GM21825 (cell line): ENCODE results near the gene ELP1.
"Not testable (repeated sequence)": the region's sequence is repeated elsewhere in the genome, so short reads cannot be mapped to it uniquely, and the experiment has no call there.

Experiments
- ATAC-seq: cut with Tn5 transposase; IDR thresholded peaks from one replicate; pipeline ENCODE4 v1.9.1; 2021; ENCODE audit warnings: mild to moderate bottlenecking, moderate library complexity; ENCODE audit not compliant: unreplicated experiment

The ELP1 gene

DNA sequence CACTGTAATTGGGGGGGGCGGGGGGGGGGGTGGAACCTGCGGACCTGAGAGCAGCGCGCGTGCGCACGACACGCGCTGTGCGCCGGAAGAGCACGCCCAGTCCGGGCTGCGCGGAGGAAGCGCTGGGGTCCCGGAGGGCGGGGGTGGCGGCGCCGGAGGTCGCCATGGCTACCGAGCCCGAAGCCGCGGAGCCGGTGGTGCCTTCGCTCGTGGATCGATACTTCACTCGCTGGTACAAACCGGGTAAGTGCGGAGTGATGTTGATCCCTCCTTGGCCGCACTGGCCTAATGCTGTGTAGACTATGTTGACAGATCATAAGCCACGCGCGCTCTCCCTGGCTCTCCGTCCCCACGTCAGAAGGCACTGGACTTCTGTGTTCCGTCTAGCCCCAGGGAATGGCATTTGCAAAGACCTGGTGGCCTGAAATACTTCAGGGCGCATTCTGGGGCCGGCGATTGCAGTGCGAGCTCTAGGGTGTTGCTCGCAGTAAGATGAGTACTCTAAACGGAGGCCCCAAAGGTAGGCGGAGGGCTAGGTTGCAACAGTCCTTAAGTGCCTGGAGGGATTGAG, 484 bp upstream of the ELP1 start, which contains the start of gene ABITRAM:
Gene ABITRAM (plus strand): TSS at position 78 of the 571 bp plus-strand sequence. CDS start 87 bp downstream, at position 165.
- peak; percentile 79 for ATAC-seq

DNA sequence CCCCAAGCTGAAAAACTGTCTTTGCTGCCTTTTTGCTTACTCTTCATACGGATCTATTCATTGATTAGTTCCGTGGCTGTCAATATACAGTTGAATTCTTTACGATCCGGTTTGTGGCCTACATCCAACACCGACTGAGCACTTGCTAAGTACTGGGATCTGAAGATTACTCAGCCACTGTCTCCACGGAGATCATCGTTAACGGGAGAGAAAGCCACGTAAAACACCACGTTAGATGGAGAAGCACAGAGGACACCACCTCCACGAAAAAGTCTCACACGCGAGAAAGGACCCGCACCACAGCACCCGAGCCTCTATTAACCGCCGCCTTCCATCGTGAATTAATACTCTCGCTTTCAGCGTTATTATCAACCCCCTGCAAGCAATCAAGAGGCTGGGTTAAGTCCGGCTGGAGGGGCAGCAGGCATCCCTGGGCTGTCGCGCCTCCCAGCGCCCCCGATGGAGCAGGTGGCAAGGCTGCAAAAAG, 650 bp downstream of the ELP1 start:
- no peak for ATAC-seq

DNA sequence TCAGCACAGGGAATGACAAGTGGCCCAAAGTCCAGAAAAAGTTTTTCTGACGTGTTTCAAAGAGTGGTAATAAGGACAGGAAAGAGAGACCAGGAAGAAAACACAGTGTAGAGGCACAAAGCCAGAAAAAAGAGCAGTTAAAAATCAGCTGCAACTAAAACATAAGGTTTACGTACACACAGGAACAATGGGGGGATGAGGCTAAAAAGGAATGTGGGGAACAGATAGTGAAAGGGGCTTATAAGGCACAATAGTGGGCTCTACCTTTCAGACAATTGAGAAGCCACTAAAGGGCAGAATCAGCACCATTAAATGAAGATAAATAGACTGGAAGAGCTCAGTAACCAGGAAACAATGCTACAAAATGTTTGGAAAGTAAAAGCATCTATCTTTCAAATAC, 5.5 kb downstream of the ELP1 start:
- no peak for ATAC-seq

DNA sequence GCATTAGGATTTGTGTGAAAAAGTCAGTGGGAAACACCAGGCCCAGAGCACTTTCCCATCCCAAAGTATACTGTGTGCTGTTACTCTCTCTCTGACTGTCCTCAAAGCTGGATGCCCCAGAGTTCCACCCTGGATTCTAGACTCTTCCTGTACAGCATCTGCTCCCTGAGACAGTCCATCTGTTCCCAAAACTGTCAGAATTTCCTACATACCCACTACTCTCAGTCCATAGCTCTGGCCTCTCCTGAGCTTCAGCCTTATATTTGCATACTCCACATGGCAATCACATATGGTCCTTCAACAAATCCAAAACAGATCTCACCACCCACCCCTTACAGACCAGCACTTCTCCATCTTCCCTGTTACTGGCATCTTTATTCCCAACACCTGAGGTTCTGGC, 9.5 kb downstream of the ELP1 start:
- no peak for ATAC-seq

DNA sequence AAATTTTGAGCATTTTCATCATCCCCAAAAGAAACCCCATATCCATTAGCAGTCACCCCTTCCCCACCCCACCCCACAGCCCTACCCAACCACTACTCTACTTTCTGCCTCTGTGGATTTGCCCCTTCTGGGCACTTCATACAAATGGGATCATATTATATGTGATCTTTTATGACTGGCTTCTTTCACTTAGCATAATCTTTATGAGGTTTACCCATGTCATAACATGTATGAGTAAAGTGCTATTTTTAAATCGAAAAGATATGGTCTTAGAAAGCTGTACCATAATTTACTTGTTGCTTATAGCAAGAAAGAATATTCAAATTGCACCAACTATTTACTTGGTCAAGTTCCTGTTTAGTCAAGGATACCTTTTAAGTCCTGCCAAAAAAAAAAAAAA, 12.7 kb downstream of the ELP1 start:
- no peak for ATAC-seq

DNA sequence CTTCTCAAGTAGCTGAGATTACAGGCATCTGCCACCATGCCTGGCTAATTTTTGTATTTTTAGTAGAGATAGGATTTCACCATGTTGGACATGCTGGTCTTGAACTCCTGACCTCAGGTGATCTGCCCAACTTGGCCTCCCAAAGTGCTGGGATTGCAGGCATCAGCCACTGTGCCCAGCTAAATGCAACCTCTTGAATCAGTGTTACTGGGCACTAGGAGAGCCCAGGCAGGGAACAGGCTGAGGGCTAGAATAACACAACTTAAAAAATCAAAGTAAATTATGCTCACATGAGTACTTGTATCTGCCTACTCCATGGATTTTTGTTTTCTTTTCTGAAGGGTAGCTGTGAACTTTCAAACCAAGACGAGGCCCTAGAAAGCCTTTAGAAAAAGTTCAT, 13.5 kb downstream of the ELP1 start:
- ATAC-seq: not testable (repeated sequence)

DNA sequence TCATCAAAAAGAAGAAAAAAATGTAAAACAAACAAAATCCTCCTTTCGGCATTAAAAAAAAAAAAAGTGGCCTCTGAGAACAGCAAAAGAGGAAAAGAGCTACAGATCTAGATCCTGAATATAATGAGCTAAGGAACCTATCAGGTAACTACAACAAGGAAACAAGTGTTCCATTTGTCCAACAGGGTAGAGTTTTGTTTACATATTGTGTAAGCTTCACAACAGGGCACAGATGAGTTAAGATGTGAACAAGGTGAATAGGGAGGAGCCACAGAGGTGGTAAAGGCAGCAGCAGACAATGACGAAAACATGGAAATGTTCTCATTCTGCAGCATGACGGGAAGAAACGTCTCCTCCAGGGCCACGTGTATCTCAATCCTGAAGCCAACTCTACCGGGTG, 14.4 kb downstream of the ELP1 start:
- ATAC-seq: no peak

DNA sequence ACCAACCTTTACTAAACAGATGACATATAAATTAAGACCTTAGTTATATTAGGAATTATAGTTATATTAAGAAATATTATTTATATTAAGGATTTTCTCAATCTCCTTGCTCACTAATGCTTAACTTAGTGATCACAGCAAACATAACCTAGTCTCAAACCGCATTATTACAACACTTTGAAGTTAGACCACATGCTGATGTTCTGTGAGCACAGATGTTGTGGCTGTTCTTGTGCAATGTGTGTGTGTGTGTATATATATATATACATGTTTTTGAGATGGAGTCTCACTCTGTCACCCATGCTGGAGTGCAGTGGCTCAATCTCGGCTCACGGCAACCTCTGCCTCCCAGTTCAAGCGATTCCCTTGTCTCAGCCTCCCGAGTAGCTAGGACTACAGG, 20.5 kb downstream of the ELP1 start:
- ATAC-seq: no peak

DNA sequence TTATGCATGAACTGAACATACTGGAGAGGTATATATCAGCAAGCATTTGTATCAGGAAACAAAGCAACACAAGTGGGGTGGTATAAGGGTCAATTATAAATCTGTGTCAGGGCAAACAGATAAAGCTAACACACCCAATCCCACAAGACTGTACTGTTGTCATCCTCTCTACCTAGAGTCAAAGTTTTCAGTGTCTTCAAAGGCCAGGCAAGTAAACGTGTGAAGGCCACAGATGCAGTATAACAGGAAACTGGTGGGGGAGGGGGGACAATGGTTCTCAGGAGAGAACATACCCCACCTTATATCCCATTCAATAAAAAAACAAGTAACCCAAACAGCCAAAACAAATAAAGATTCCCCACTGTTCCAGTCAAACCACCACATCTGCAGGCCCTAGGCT, 22.1 kb downstream of the ELP1 start:
- ATAC-seq: no peak

DNA sequence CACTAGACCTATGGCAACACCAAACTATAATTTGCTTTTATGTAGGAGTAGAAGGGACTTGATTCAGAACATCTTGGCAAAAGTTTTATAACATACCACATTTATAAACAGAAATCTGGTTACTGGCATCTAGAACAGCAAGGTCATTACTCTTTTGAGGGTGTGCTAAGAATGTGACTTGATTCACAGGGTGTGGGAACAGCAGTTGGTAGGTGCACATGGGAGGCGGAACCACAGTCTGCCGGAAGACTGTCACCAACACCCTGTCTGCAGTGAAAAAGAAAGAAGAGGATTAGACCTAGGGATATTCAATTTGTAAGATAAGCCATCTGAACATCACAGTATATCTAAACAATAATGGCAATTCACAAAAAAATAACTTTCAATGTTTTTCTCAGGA, 23.0 kb downstream of the ELP1 start:
- ATAC-seq: no peak

DNA sequence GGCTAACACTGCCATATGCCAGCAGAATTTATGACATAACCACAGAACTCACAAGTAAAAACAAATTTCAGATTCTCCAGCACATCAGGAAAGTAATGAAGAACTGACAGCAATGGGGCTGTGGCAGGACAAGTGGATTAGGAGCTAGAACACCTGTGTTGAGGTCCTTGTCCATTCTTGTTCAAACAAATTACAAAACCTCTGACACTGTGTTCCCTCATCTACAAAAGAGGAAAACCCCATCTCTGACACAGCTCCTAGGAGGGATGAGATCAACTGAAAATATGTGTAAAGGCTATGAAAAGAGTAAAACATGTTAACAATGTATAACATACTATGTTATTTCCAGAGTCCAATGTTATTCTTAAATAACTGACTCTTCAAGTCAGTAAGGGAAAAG, 23.5 kb downstream of the ELP1 start:
- ATAC-seq: no peak

DNA sequence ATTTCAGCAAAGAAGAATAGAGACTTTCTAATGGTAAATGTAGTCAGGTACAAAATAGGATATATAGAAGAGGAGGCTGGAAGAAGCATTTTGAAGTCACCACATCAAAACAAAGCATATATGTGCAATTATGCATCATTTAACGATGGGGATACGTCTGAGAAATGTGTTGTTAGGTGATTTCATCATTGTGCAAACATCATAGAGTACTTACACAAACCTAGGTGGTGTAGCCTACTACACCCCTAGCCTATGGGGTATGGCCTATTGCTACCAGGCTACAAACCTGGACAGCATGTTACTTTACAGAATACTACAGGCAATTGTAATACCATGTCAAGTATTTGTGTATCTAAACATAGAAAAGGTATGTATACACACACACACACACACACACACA, 28.4 kb downstream of the ELP1 start:
- no peak for ATAC-seq

DNA sequence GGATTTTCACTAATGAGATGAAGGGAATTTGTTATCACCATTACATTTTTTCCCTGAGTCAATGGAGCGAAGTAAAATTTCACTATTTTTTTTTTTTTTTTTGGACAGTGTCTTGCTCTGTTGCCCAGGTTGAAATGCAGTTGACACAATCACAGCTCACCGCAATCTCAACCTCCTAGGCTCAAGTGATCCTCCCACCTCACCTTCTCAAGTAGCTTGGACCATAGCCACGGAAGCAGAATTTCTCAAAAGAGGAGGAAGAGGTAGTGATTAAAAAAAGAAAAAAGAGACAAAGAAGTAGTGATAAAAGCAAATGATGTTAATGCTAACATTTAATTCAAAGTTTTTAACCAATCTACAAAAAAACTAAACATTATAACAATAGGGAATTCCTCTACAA, 29.8 kb downstream of the ELP1 start:
- no peak for ATAC-seq

DNA sequence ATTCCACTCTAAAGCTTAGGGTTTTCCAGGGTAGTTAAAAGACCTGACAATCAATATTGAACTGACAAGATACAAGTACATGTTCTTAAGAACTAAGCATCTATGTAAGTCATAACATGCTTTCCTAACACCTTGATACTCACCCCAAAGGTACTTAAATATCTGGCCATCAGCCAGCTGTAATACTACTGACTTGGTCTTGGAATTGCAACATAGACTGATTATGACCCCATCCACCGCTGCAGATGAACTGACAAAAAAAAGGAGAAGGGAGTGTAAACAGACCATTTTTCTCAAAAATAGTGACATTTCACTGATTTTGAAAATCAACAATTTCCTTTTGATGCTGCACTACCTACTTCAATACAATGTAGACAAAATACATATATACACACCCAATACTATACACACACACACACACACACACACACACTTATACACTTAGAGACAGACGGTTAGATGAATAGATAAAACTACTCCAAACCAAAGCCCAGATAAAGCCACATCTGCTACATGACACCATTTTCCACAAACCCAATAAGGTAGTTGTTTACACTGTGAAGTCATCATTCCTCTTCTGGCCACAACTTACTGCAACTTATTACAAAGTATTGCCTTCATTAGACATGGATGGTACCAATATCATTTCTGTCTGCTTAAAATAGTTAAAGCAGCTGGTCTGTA, 30.4 kb downstream of the ELP1 start:
- ATAC-seq: no peak

DNA sequence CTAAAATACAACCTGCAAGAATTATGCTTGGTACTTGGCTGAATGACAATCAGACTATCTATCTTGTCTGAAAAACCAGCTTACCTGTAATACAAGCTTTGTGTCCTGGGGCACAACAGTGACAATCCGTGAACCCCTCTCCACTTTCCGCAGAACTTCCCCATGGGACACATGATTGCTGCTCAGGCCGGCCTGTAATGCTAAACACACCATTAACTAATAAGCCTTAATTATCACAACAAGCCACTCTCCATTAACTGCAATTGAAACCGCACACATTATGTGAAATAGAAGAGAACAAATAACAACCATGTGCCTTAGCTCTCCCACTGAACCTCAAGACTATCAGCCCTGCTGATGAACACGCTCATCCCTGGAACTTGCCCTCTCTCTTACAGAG, 33.7 kb downstream of the ELP1 start:
- no peak for ATAC-seq

DNA sequence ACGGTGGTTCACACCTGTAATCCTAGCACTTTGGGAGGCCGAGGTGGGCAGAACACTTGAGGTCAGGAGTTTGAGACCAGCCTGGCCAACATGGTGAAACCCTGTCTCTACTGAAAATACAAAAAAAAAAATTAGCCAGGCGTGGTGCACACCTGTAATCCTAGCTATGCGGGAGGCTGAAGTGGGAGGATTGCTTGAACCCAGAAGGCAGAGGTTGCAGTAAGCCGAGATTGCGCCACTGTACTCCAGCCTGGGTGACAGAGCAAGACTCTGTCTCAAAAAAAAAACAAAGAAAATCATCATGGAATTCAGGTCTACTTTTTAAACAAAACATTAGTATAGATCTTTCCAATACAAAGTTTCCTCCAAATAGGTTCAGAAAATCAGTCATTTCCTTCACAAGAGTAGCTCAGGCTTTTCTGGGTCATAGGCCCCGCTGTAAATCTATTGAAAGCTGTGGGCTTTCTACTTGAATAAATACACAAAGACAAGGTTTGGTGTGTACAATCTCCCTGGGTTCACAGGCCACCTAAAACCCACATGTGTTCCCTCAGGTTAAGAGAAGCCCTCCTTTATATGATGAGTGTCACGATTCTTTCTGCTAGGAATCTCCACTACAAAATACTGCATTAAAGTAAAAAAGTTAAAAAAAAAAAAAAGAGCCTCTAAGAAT, 34.8 kb downstream of the ELP1 start:
- not testable (repeated sequence) for ATAC-seq

DNA sequence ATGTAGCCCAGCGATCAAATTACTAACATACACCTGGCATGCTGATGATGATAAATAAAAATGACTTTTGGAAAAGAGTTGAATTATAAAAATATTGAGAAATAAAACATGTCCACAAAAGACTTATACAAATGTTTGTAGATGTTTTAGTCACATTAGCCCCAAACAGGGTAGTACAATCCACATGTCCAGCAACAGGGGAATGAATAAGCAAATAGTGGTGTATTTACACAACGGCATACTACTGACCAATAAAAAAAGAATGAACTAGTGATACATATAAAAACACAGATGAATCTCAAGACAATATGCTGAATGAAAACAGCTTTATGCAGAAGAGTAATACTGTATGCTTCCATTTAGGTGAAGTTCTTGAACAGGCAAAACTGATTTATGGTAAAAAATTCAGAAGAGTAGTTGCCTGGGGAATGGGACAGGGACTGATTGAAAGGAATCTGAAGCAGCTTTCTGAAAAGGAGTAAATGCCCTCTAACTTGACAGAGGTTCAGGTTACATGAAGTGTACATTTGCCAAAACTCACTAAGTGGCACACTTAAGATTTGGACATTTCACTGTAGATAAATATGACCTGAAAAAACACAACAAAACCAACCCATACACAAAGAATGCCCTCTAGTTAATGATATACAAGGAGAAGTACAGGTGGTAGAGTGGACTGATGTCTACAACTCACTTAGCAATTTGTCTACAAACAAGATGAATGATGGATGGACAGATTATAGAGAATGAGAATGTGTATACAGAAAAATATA, 36.4 kb downstream of the ELP1 start:
- ATAC-seq: no peak

DNA sequence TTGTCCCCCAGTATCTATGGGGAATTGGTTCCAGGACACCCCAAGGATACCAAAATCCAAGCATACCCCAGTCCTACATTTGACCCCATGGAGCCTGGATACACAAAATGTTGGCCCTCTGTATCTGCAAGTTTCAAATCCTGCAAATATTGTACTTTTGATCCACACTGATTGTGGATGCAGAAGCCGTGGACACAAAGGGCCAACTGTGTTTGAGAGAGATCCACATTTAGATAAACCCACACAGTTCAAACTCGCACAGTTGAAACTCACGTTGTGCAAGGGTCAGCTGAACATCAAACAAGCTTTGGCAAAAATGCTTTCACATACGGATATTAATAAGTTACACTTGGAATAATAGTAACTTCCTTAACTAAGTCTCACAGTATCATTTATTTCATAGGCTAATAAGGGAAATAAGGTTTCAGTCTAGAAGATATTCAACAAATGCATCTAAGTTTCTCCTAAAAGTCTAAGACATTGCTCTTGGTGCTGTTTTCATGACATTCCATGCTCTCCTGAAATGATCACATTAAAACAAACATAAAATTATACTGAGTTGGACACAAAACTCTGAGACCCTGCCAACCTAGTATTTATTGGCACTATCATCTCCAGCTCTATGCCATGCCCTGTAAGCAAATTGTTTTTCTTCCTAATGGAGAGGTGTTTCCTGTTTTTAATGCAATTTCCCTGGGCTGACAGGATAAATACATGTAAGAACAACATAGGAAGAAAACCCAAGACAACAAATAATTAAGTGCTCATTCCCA, 39.5 kb downstream of the ELP1 start:
- no peak for ATAC-seq

DNA sequence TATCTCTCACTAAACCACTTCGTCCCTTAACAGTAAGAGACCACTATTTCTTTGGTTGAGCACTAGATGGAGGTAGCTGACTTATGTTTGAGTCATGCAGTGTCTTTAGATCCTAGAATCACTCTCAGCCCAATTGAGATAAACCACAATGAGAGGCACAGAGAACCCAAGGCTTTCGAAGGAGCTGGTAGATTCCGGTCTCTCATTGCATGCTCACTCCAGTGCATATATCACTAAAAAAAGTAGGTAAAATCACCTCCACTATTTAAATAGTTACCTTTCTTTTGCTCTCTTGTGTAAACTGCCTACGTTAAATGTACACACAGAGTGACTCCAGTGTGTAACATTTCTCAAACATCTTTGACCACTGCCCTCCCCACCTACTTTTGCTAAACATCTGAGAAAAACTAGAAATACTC, 44.3 kb downstream of the ELP1 start:
- no peak for ATAC-seq

DNA sequence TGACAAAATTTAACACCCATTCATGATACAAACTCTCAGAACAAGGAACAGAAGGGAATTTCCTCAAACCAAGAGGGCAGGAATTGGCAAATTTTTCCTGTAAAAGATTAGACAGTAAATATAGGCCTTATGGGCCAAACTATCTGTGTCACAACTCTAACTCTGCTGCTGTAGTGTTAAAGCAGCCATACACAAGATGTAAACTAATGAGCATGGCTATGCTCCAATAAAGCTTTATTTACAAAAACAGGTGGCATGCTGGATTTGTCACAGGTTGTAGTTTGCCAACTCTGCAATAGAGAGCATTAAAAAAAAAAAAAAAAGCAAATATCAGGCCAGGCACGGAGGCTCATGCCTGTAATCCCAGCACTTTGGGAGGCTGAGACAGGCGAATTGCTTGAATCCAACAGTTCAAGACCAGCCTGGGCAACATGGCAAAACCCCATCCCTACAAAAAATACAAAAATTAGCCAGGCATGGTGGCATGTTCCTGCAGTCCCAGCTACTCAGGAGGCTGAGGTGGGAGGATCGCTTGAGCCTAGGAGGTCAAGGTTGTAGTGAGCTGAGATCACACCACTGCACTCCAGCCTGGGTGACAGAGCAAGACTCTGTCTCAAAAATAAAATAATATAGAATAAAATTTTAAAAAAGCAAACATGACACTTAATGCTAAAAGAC, 47.2 kb downstream of the ELP1 start:
- ATAC-seq: not testable (repeated sequence)
